ENCODE results near the gene TMPRSS9. TPM values are rescaled to one million over a fixed set of nuclear protein-coding genes. Genes with fewer than 3 reads are reported as not detected.
A peak's percentile ranks its signal among the peaks of the same experiment; 100 is the strongest.
"Not testable (repeated sequence)": the region's sequence is repeated elsewhere in the genome, so short reads cannot be mapped to it uniquely, and the experiment has no call there.

TMPRSS9 gene
- total and polyA plus RNA-seq, 8 donors: 1.1 TPM; not detected in 7

DNA sequence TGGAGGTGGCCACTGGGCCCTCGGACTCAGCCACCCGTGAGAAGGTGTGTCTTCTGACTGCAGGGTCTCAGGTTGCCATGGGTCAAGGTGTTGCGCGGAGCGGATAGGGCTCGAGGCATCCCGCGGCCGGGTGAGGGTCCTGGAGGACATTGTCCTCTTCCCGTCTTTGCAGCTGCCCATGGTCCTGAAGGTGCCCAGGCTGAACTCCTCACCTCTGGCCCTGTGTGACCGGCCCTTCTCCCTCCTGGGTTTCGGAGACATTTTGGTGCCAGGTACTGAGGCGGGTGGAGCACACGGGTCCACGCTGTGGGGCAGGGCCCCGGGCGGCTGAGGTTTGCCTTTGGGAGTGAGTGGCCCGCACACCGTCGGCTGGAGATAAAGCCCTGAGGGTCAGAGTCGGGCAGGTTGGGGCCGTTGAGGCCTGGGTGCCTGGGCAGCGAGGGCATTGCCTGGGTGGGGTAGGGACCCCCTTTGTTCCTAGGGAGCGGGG, 15.6 kb upstream of the TMPRSS9 start:
- TF ChIP-seq POLR2AphosphoS5 (IDR thresholded peaks at IDR 0.05): no peak
- no peak for TF ChIP-seq POLR2A (IDR thresholded peaks at IDR 0.05)
- no peak for TF ChIP-seq CTCF (IDR thresholded peaks at IDR 0.05)
- no peak for TF ChIP-seq EP300 (IDR thresholded peaks at IDR 0.05)
- no peak overlapping the region for H3K27ac ChIP-seq
- H3K9me3 ChIP-seq: no peaks in the 10 kb centered on the region
- H3K27me3 ChIP-seq: no peaks in the 10 kb centered on the region
- peaks cover 12 to 77% (median 74%) of the 10 kb centered on the region in 4 donors for H3K36me3 ChIP-seq
- peaks cover 0 to 17% (median 10%) of the 10 kb centered on the region in 4 donors for H3K4me1 ChIP-seq
- intact Hi-C loops (cut with DNase I; ENCODE audit: low total_unique reads): no loop called here
- 88 to 96% (median 92%) methylated on average over 4 to 24 of the region's 24 CpGs for WGBS, 5 donors
- no peak overlapping the region for H3K4me3 ChIP-seq
- DNase-seq: no peak

GRCh38 chr19:2345076-2345475, 15.0 kb upstream of the TMPRSS9 start:
- H3K4me1 ChIP-seq: peaks cover 0 to 17% (median 10%) of the 10 kb centered on the region in 4 donors
- no peaks in the 10 kb centered on the region for H3K27me3 ChIP-seq
- TF ChIP-seq POLR2A (IDR thresholded peaks at IDR 0.05) (no peak), CTCF (IDR thresholded peaks at IDR 0.05) (no peak), POLR2AphosphoS5 (IDR thresholded peaks at IDR 0.05) (no peak), EP300 (IDR thresholded peaks at IDR 0.05) (no peak)
- no peaks in the 10 kb centered on the region for H3K9me3 ChIP-seq
- peaks cover 12 to 76% (median 73%) of the 10 kb centered on the region in 4 donors for H3K36me3 ChIP-seq
- H3K27ac ChIP-seq: no peak overlapping the region
- WGBS, 5 donors: 93 to 97% (median 96%) methylated on average over 7 to 17 of the region's 17 CpGs
- intact Hi-C loops (cut with DNase I; ENCODE audit: low total_unique reads): no loop called here
- no peak overlapping the region for H3K4me3 ChIP-seq
- no peak for DNase-seq

GRCh38 chr19:2345794-2346663, 14.0 kb upstream of the TMPRSS9 start:
- Histone ChIP-seq H3K27me3 (no peaks in the 10 kb centered on the region), H3K27ac (no peak overlapping the region), H3K4me3 (no peak overlapping the region), H3K36me3 (peaks cover 8 to 76% (median 72%) of the 10 kb centered on the region in 4 donors), H3K4me1 (peaks cover 0 to 17% (median 10%) of the 10 kb centered on the region in 4 donors), H3K9me3 (no peaks in the 10 kb centered on the region)
- 43 to 57% (median 50%) methylated on average over 25 of the region's 25 CpGs for WGBS, 5 donors
- intact Hi-C loops (cut with DNase I; ENCODE audit: low total_unique reads): no loop called here
- DNase-seq: peak; percentile 80 to 88
- TF ChIP-seq POLR2A (IDR thresholded peaks at IDR 0.05): no peak
- TF ChIP-seq EP300 (IDR thresholded peaks at IDR 0.05): no peak
- no peak for TF ChIP-seq CTCF (IDR thresholded peaks at IDR 0.05)
- TF ChIP-seq POLR2AphosphoS5 (IDR thresholded peaks at IDR 0.05): no peak

DNA sequence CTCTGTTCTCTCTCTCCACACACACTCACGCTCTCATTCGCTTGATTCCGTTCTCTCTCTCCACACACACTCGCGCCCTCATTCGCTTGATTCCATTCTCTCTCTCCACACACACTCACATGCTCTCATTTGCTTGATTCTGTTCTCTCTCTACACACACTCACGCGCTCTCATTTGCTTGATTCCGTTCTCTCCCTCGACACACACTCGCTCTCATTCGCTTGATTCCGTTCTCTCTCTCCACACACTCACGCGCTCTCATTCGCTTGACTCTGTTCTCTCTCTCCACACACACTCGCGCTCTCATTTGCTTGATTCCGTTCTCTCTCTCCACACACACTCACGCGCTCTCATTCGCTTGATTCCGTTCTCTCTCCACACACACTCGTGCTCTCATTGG, 10.2 kb upstream of the TMPRSS9 start:
- H3K27me3 ChIP-seq; H3K4me3 ChIP-seq; intact Hi-C loops (cut with DNase I; ENCODE audit: low total_unique reads); DNase-seq; H3K9me3 ChIP-seq; H3K27ac ChIP-seq: not testable (repeated sequence)
- H3K36me3 ChIP-seq: peaks cover 14 to 81% (median 76%) of the 10 kb centered on the region in 4 donors
- 92 to 95% (median 94%) methylated on average over 24 of the region's 24 CpGs for WGBS, 5 donors
- H3K4me1 ChIP-seq: peaks cover 0 to 17% (median 10%) of the 10 kb centered on the region in 4 donors
